ENCODE measurements around the gene STPG3. TPM values are rescaled to one million over a fixed set of nuclear protein-coding genes. Genes with fewer than 3 reads are reported as not detected.

The STPG3 gene
- total and polyA plus RNA-seq, 2 experiments from 2014 or later = 0.95 to 3.3 TPM

GRCh38 chr9:137262909-137263285 is 11.8 kb downstream of the STPG3 start:
- no peak for DNase-seq (ENCODE audit: low read depth in 1 of 2, low spot score in 1 of 2)
- peaks cover 14% of the 10 kb centered on the region for H3K36me3 ChIP-seq

GRCh38 chr9:137263506-137263905 is 12.4 kb downstream of the STPG3 start:
- peaks cover 14% of the 10 kb centered on the region for H3K36me3 ChIP-seq
- DNase-seq (ENCODE audit: low read depth in 1 of 2, low spot score in 1 of 2) = no peak
- TF ChIP-seq, protein P1, sequence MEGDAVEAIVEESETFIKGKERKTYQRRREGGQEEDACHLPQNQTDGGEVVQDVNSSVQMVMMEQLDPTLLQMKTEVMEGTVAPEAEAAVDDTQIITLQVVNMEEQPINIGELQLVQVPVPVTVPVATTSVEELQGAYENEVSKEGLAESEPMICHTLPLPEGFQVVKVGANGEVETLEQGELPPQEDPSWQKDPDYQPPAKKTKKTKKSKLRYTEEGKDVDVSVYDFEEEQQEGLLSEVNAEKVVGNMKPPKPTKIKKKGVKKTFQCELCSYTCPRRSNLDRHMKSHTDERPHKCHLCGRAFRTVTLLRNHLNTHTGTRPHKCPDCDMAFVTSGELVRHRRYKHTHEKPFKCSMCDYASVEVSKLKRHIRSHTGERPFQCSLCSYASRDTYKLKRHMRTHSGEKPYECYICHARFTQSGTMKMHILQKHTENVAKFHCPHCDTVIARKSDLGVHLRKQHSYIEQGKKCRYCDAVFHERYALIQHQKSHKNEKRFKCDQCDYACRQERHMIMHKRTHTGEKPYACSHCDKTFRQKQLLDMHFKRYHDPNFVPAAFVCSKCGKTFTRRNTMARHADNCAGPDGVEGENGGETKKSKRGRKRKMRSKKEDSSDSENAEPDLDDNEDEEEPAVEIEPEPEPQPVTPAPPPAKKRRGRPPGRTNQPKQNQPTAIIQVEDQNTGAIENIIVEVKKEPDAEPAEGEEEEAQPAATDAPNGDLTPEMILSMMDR (IDR thresholded peaks at IDR 0.05; ENCODE audit: low read depth, low read length) = no peak
- H3K27me3 ChIP-seq = no peaks in the 10 kb centered on the region
- H3K27ac ChIP-seq = no peak overlapping the region
- H3K4me1 ChIP-seq (ENCODE audit: low read depth) = no peaks in the 10 kb centered on the region
- H3K4me3 ChIP-seq = no peak overlapping the region
- H3K9me3 ChIP-seq (ENCODE audit: low read depth) = no peaks in the 10 kb centered on the region

More at GRCh38 chr9:137262909-137263285, 11.8 kb downstream of the STPG3 start:
- TF ChIP-seq, protein P1 (IDR thresholded peaks at IDR 0.05; ENCODE audit: low read depth, low read length) = no peak
- no peaks in the 10 kb centered on the region for H3K9me3 ChIP-seq (ENCODE audit: low read depth)
- no peak overlapping the region for H3K4me3 ChIP-seq
- H3K27me3 ChIP-seq = no peaks in the 10 kb centered on the region
- H3K27ac ChIP-seq = no peak overlapping the region
- no peaks in the 10 kb centered on the region for H3K4me1 ChIP-seq (ENCODE audit: low read depth)

DNA sequence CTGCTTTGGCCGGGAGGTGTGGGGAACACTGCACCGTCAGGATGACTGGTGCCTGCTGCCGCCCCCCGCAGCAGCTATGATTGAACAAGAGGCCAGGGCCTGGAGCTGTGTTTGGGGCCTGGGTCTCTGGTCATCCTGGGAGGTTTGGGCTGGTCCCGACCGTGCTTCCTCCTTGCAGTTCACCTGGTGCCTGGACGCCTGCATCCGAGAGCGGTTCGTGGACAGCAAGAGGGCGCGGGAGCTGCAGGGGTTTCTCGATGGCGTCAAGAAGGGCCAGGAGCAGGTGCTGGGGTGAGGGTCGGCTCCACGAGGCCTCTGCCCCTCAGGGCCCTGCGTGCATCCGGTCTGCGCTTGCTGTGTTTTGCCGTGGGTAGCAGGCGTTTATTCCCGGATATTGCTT is 13.0 kb downstream of the STPG3 start:
- Histone ChIP-seq H3K4me3 (no peak overlapping the region), H3K27me3 (no peaks in the 10 kb centered on the region), H3K4me1 (ENCODE audit: low read depth) (no peaks in the 10 kb centered on the region), H3K27ac (no peak overlapping the region), H3K9me3 (ENCODE audit: low read depth) (no peaks in the 10 kb centered on the region), H3K36me3 (peaks cover 14% of the 10 kb centered on the region)
- no peak for DNase-seq (ENCODE audit: low read depth in 1 of 2, low spot score in 1 of 2)
- TF ChIP-seq, protein P1 (IDR thresholded peaks at IDR 0.05; ENCODE audit: low read depth, low read length) = no peak

- H3K27me3 ChIP-seq = no peaks in the 10 kb centered on the region
Observed at GRCh38 chr9:137265496-137266161, 14.5 kb downstream of the STPG3 start.

GRCh38 chr9:137266162-137266527 is 15.1 kb downstream of the STPG3 start:
- no peak for DNase-seq (ENCODE audit: low read depth in 1 of 2, low spot score in 1 of 2)
- Histone ChIP-seq H3K9me3 (ENCODE audit: low read depth) (no peaks in the 10 kb centered on the region), H3K36me3 (peaks cover 14% of the 10 kb centered on the region), H3K4me1 (ENCODE audit: low read depth) (no peaks in the 10 kb centered on the region), H3K4me3 (no peak overlapping the region), H3K27ac (no peak overlapping the region), H3K27me3 (no peaks in the 10 kb centered on the region)
- TF ChIP-seq, protein P1 (IDR thresholded peaks at IDR 0.05; ENCODE audit: low read depth, low read length) = no peak

More at GRCh38 chr9:137265496-137266161, 14.5 kb downstream of the STPG3 start:
- Histone ChIP-seq H3K9me3 (ENCODE audit: low read depth) (no peaks in the 10 kb centered on the region), H3K4me3 (no peak overlapping the region), H3K36me3 (peaks cover 14% of the 10 kb centered on the region), H3K27ac (no peak overlapping the region), H3K4me1 (ENCODE audit: low read depth) (no peaks in the 10 kb centered on the region)
- no peak for DNase-seq (ENCODE audit: low read depth in 1 of 2, low spot score in 1 of 2)
- TF ChIP-seq, protein P1 (IDR thresholded peaks at IDR 0.05; ENCODE audit: low read depth, low read length) = no peak
